Tibial artery (tissue), 4 donors: ENCODE results near the gene AQP6.

Experiments
- DNase-seq, 2 donors: peaks; one replicate each; pipeline ENCODE4 v3.0.0-alpha.2; 2019
- H3K27ac ChIP-seq, 2 donors: fragments of 200-600 bp; sonication (generic) in 1 of 2; 1 replicate in 1 of 2; 2 replicates in 1 of 2; pipeline ENCODE4 v1.5.1; 2018 to 2019; ENCODE audit warnings: mild to moderate bottlenecking in 1 of 2
- H3K27me3 ChIP-seq, 2 donors: fragments of 200-600 bp; sonication (generic) in 1 of 2; one replicate each; pipeline versions ENCODE4 v1.5.1 to v1.6.0; 2016 to 2019
- H3K36me3 ChIP-seq, 3 donors: fragments of 200-600 bp; sonication (generic) in 2 of 3; one replicate each; pipeline ENCODE4 v1.5.1; 2016 to 2019; ENCODE audit warnings: mild to moderate bottlenecking in 2 of 3
- H3K4me1 ChIP-seq, 4 donors: fragments of 200-600 bp; sonication (generic) in 2 of 4; 1 replicate in 3 of 4; 2 replicates in 1 of 4; pipeline ENCODE4 v1.5.1; 2016 to 2019
- H3K4me3 ChIP-seq, 2 donors: fragments of 200-600 bp; sonication (generic) in 1 of 2; 1 replicate in 1 of 2; 2 replicates in 1 of 2; pipeline ENCODE4 v1.5.1; 2018 to 2019; ENCODE audit warnings: mild to moderate bottlenecking in 2 of 2
- H3K9me3 ChIP-seq, 3 donors: fragments of 200-600 bp; sonication (generic) in 1 of 3; one replicate each; pipeline ENCODE4 v1.5.1; 2016 to 2019
- intact Hi-C: fragments of 100-400 bp; cut with DNase I; formaldehyde crosslinking; loops from one replicate; pipeline ENCODE4 v1.15.0; 2023; ENCODE audit warnings: low total_unique reads
- TF ChIP-seq, protein P1 (sequence below), 2 experiments: fragments of 200-600 bp in 1 of 2; fragments of 450-650 bp in 1 of 2; IDR thresholded peaks; one replicate each; pipeline ENCODE4 v1.5.1; 2017 to 2019; ENCODE audit warnings: antibody characterized with exemption in 2 of 2, mild to moderate bottlenecking in 1 of 2, moderate library complexity in 1 of 2

AQP6 gene

GRCh38 chr12:49979016-49979586 is 6.4 kb downstream of the AQP6 start:
- intact Hi-C loops, result no loop called here
- peaks cover 0 to 21% (median 14%) of the 10 kb centered on the region in 4 donors for H3K4me1 ChIP-seq

GRCh38 chr12:49979791-49980190 is 7.0 kb downstream of the AQP6 start:
- DNase-seq, result no peak
- intact Hi-C loops, result no loop called here
- Histone ChIP-seq H3K4me3 (no peak overlapping the region), H3K9me3 (no peaks in the 10 kb centered on the region), H3K27me3 (no peaks in the 10 kb centered on the region), H3K4me1 (peaks cover 0 to 14% (median 9%) of the 10 kb centered on the region in 4 donors), H3K36me3 (no peaks in the 10 kb centered on the region), H3K27ac (no peak overlapping the region)
- TF ChIP-seq, protein P1, sequence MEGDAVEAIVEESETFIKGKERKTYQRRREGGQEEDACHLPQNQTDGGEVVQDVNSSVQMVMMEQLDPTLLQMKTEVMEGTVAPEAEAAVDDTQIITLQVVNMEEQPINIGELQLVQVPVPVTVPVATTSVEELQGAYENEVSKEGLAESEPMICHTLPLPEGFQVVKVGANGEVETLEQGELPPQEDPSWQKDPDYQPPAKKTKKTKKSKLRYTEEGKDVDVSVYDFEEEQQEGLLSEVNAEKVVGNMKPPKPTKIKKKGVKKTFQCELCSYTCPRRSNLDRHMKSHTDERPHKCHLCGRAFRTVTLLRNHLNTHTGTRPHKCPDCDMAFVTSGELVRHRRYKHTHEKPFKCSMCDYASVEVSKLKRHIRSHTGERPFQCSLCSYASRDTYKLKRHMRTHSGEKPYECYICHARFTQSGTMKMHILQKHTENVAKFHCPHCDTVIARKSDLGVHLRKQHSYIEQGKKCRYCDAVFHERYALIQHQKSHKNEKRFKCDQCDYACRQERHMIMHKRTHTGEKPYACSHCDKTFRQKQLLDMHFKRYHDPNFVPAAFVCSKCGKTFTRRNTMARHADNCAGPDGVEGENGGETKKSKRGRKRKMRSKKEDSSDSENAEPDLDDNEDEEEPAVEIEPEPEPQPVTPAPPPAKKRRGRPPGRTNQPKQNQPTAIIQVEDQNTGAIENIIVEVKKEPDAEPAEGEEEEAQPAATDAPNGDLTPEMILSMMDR (IDR thresholded peaks at IDR 0.05), result no peak

More at GRCh38 chr12:49979016-49979586, 6.4 kb downstream of the AQP6 start:
- Histone ChIP-seq H3K27me3 (no peaks in the 10 kb centered on the region), H3K9me3 (no peaks in the 10 kb centered on the region), H3K4me3 (no peak overlapping the region), H3K27ac (no peak overlapping the region), H3K36me3 (no peaks in the 10 kb centered on the region)
- TF ChIP-seq, protein P1 (IDR thresholded peaks at IDR 0.05), result no peak
- DNase-seq, result peak in 1 of 2 donors; percentile 40

GRCh38 chr12:49980501-49981349 is 8.0 kb downstream of the AQP6 start:
- TF ChIP-seq, protein P1 (IDR thresholded peaks at IDR 0.05), result no peak
- peaks cover 0 to 7% (median 3%) of the 10 kb centered on the region in 4 donors for H3K4me1 ChIP-seq
- DNase-seq, result no peak
- no peaks in the 10 kb centered on the region for H3K27me3 ChIP-seq
- H3K9me3 ChIP-seq, result no peaks in the 10 kb centered on the region
- H3K36me3 ChIP-seq, result no peaks in the 10 kb centered on the region
- intact Hi-C loops, result no loop called here
- H3K4me3 ChIP-seq, result no peak overlapping the region
- H3K27ac ChIP-seq, result no peak overlapping the region

GRCh38 chr12:49982246-49983087 is 9.7 kb downstream of the AQP6 start:
- Histone ChIP-seq H3K27ac (no peak overlapping the region), H3K4me1 (peaks cover 0 to 7% (median 3%) of the 10 kb centered on the region in 4 donors)
- DNase-seq, result no peak

GRCh38 chr12:49983892-49984291 is 11.1 kb downstream of the AQP6 start:
- TF ChIP-seq, protein P1 (IDR thresholded peaks at IDR 0.05), result no peak
- intact Hi-C loops, result no loop called here
- no peaks in the 10 kb centered on the region for H3K9me3 ChIP-seq
- peaks cover 0 to 7% (median 3%) of the 10 kb centered on the region in 4 donors for H3K4me1 ChIP-seq
- no peaks in the 10 kb centered on the region for H3K27me3 ChIP-seq
- H3K27ac ChIP-seq, result no peak overlapping the region
- no peak for DNase-seq
- H3K4me3 ChIP-seq, result no peak overlapping the region
- no peaks in the 10 kb centered on the region for H3K36me3 ChIP-seq

More at GRCh38 chr12:49982246-49983087, 9.7 kb downstream of the AQP6 start:
- Histone ChIP-seq H3K27me3 (no peaks in the 10 kb centered on the region), H3K9me3 (no peaks in the 10 kb centered on the region), H3K36me3 (no peaks in the 10 kb centered on the region), H3K4me3 (no peak overlapping the region)
- intact Hi-C loops, result no loop called here
- TF ChIP-seq, protein P1 (IDR thresholded peaks at IDR 0.05), result no peak
